ENCODE results near the gene POMT2. TPM values are rescaled to one million over a fixed set of nuclear protein-coding genes. Genes with fewer than 3 reads are reported as not detected.

POMT2 gene
- 1 to 10 TPM in 2 of 3 donors, under 1 TPM in 1; 0.36 to 3.1 (median 1.0) TPM for polyA plus RNA-seq

- DNase-seq, result peak; percentile 91 to 93 (median 93)
- Mint-ChIP-seq H3K36me3 (no peaks in the 10 kb centered on the region), H3K4me3 (peak within 1 kb of the TSS; percentile 95 to 98 (median 96)), H3K9me3 (no peaks in the 10 kb centered on the region), H3K4me1 (peaks cover 12 to 19% of the 10 kb centered on the region in 2 donors), H3K27ac (peak within 1 kb of the TSS; percentile 96 to 98 (median 98)), H3K27me3 (ENCODE audit: low read depth in 3 of 3) (peaks cover 6 to 11% (median 8%) of the 10 kb centered on the region in 3 donors)
These were observed at the start of gene POMT2 for GRCh38 chr14:77320238-77320935. Gene POMT2, minus strand, starts transcription at chr14:77320883. Its CDS starts 202 bp downstream, at chr14:77320681.

- no peaks in the 10 kb centered on the region for H3K27me3 Mint-ChIP-seq (ENCODE audit: low read depth in 3 of 3)
- H3K4me3 Mint-ChIP-seq, result no peak overlapping the region
- H3K27ac Mint-ChIP-seq, result peak overlapping the region in 1 of 6 donors; percentile 56
- H3K4me1 Mint-ChIP-seq, result peaks cover 9 to 13% of the 10 kb centered on the region in 2 donors
- H3K9me3 Mint-ChIP-seq, result no peaks in the 10 kb centered on the region
- DNase-seq, result no peak
- H3K36me3 Mint-ChIP-seq, result no peaks in the 10 kb centered on the region
These were observed 48.6 kb upstream of the POMT2 start for GRCh38 chr14:77369285-77369684.

- H3K27ac Mint-ChIP-seq, result no peak overlapping the region
- H3K4me1 Mint-ChIP-seq, result peaks cover 6 to 8% of the 10 kb centered on the region in 2 donors
- no peaks in the 10 kb centered on the region for H3K9me3 Mint-ChIP-seq
- H3K36me3 Mint-ChIP-seq, result no peaks in the 10 kb centered on the region
- no peak for DNase-seq
- H3K4me3 Mint-ChIP-seq, result no peak overlapping the region
- H3K27me3 Mint-ChIP-seq (ENCODE audit: low read depth in 3 of 3), result no peaks in the 10 kb centered on the region
These were observed 43.5 kb upstream of the POMT2 start for GRCh38 chr14:77364146-77364545.

- no peak for DNase-seq
- Mint-ChIP-seq H3K27me3 (ENCODE audit: low read depth in 3 of 3) (no peaks in the 10 kb centered on the region), H3K4me1 (peaks cover 5 to 7% of the 10 kb centered on the region in 2 donors), H3K27ac (no peak overlapping the region), H3K36me3 (peaks cover 0 to 4% (median 0%) of the 10 kb centered on the region in 3 donors), H3K4me3 (no peak overlapping the region), H3K9me3 (no peaks in the 10 kb centered on the region)
These were observed 38.9 kb upstream of the POMT2 start for GRCh38 chr14:77359626-77360025.

GRCh38 chr14:77356899-77357298 lies 36.2 kb upstream of the POMT2 start:
- Mint-ChIP-seq H3K27ac (no peak overlapping the region), H3K36me3 (peaks cover 0 to 4% (median 0%) of the 10 kb centered on the region in 3 donors), H3K27me3 (ENCODE audit: low read depth in 3 of 3) (no peaks in the 10 kb centered on the region), H3K4me3 (no peak overlapping the region), H3K4me1 (peaks cover 6 to 7% of the 10 kb centered on the region in 2 donors), H3K9me3 (no peaks in the 10 kb centered on the region)
- DNase-seq, result no peak

- Mint-ChIP-seq H3K9me3 (no peaks in the 10 kb centered on the region), H3K27me3 (ENCODE audit: low read depth in 3 of 3) (no peaks in the 10 kb centered on the region), H3K4me1 (peaks cover 4 to 7% of the 10 kb centered on the region in 2 donors), H3K36me3 (peaks cover 0 to 4% (median 0%) of the 10 kb centered on the region in 3 donors), H3K4me3 (no peak overlapping the region), H3K27ac (no peak overlapping the region)
- no peak for DNase-seq
These were observed 35.1 kb upstream of the POMT2 start for GRCh38 chr14:77355811-77356210.

- H3K27me3 Mint-ChIP-seq (ENCODE audit: low read depth in 3 of 3), result no peaks in the 10 kb centered on the region
- DNase-seq, result no peak
- H3K4me3 Mint-ChIP-seq, result no peak overlapping the region
- no peak overlapping the region for H3K27ac Mint-ChIP-seq
- H3K36me3 Mint-ChIP-seq, result peaks cover 6 to 15% (median 9%) of the 10 kb centered on the region in 3 donors
- peaks cover 0 to 1% of the 10 kb centered on the region in 2 donors for H3K4me1 Mint-ChIP-seq
- H3K9me3 Mint-ChIP-seq, result no peaks in the 10 kb centered on the region
These were observed 32.9 kb upstream of the POMT2 start for GRCh38 chr14:77353469-77354141.

- DNase-seq, result no peak
- H3K36me3 Mint-ChIP-seq, result peaks cover 20 to 29% (median 26%) of the 10 kb centered on the region in 3 donors
- H3K27ac Mint-ChIP-seq, result no peak overlapping the region
- no peak overlapping the region for H3K4me3 Mint-ChIP-seq
- H3K9me3 Mint-ChIP-seq, result no peaks in the 10 kb centered on the region
- no peaks in the 10 kb centered on the region for H3K27me3 Mint-ChIP-seq (ENCODE audit: low read depth in 3 of 3)
- no peaks in the 10 kb centered on the region for H3K4me1 Mint-ChIP-seq
These were observed 27.1 kb upstream of the POMT2 start for GRCh38 chr14:77347751-77348150.

- no peak overlapping the region for H3K4me3 Mint-ChIP-seq
- no peak for DNase-seq
- H3K27me3 Mint-ChIP-seq (ENCODE audit: low read depth in 3 of 3), result no peaks in the 10 kb centered on the region
- H3K9me3 Mint-ChIP-seq, result no peaks in the 10 kb centered on the region
- H3K27ac Mint-ChIP-seq, result no peak overlapping the region
- H3K4me1 Mint-ChIP-seq, result no peaks in the 10 kb centered on the region
- H3K36me3 Mint-ChIP-seq, result peaks cover 20 to 36% (median 32%) of the 10 kb centered on the region in 3 donors
These were observed 25.8 kb upstream of the POMT2 start for GRCh38 chr14:77346495-77346894.

GRCh38 chr14:77344377-77344996 lies 23.8 kb upstream of the POMT2 start:
- Mint-ChIP-seq H3K27me3 (ENCODE audit: low read depth in 3 of 3) (no peaks in the 10 kb centered on the region), H3K36me3 (peaks cover 18 to 45% (median 33%) of the 10 kb centered on the region in 3 donors), H3K27ac (no peak overlapping the region), H3K4me1 (no peaks in the 10 kb centered on the region), H3K4me3 (no peak overlapping the region), H3K9me3 (no peaks in the 10 kb centered on the region)
- DNase-seq, result no peak

- Mint-ChIP-seq H3K27me3 (ENCODE audit: low read depth in 3 of 3) (no peaks in the 10 kb centered on the region), H3K27ac (no peak overlapping the region), H3K9me3 (no peaks in the 10 kb centered on the region), H3K36me3 (peaks cover 15 to 48% (median 31%) of the 10 kb centered on the region in 3 donors), H3K4me1 (no peaks in the 10 kb centered on the region), H3K4me3 (no peak overlapping the region)
- DNase-seq, result no peak
These were observed 23.0 kb upstream of the POMT2 start for GRCh38 chr14:77343662-77344061.

- no peaks in the 10 kb centered on the region for H3K27me3 Mint-ChIP-seq (ENCODE audit: low read depth in 3 of 3)
- H3K36me3 Mint-ChIP-seq, result peaks cover 15 to 52% (median 31%) of the 10 kb centered on the region in 3 donors
- H3K4me1 Mint-ChIP-seq, result no peaks in the 10 kb centered on the region
- H3K9me3 Mint-ChIP-seq, result no peaks in the 10 kb centered on the region
- no peak overlapping the region for H3K4me3 Mint-ChIP-seq
- no peak for DNase-seq
- H3K27ac Mint-ChIP-seq, result no peak overlapping the region
These were observed 22.2 kb upstream of the POMT2 start for GRCh38 chr14:77342726-77343397.

GRCh38 chr14:77340389-77340788 lies 19.7 kb upstream of the POMT2 start:
- H3K27ac Mint-ChIP-seq, result no peak overlapping the region
- H3K4me3 Mint-ChIP-seq, result no peak overlapping the region
- H3K4me1 Mint-ChIP-seq, result no peaks in the 10 kb centered on the region
- H3K9me3 Mint-ChIP-seq, result no peaks in the 10 kb centered on the region
- peaks cover 15 to 46% (median 26%) of the 10 kb centered on the region in 3 donors for H3K36me3 Mint-ChIP-seq
- DNase-seq, result no peak
- no peaks in the 10 kb centered on the region for H3K27me3 Mint-ChIP-seq (ENCODE audit: low read depth in 3 of 3)

GRCh38 chr14:77339407-77339806 lies 18.7 kb upstream of the POMT2 start:
- Mint-ChIP-seq H3K27me3 (ENCODE audit: low read depth in 3 of 3) (no peaks in the 10 kb centered on the region), H3K27ac (no peak overlapping the region), H3K36me3 (peaks cover 15 to 46% (median 25%) of the 10 kb centered on the region in 3 donors), H3K4me1 (no peaks in the 10 kb centered on the region), H3K4me3 (no peak overlapping the region), H3K9me3 (no peaks in the 10 kb centered on the region)
- DNase-seq, result no peak

Data from immature natural killer cell (primary cell).